LNCAP (cell line): ENCODE measurements around the gene CTBP1.

ENCODE experiments used
- CTCF ChIP-seq: fragments of 450-650 bp; IDR thresholded peaks from 2 replicates; pipeline ENCODE4 v1.5.1; 2017; ENCODE audit warnings: mild to moderate bottlenecking

CTBP1 gene

GRCh38 chr4:1164956-1165545 is 83.9 kb downstream of the CTBP1 start:
- TF ChIP-seq CTCF = no peak

- TF ChIP-seq CTCF = no peak
Observed at GRCh38 chr4:1164444-1164843, 84.5 kb downstream of the CTBP1 start.

GRCh38 chr4:1164040-1164439 is 84.9 kb downstream of the CTBP1 start:
- no peak for TF ChIP-seq CTCF
